Measurements from ENCODE around the gene RAPGEF1.

DNA sequence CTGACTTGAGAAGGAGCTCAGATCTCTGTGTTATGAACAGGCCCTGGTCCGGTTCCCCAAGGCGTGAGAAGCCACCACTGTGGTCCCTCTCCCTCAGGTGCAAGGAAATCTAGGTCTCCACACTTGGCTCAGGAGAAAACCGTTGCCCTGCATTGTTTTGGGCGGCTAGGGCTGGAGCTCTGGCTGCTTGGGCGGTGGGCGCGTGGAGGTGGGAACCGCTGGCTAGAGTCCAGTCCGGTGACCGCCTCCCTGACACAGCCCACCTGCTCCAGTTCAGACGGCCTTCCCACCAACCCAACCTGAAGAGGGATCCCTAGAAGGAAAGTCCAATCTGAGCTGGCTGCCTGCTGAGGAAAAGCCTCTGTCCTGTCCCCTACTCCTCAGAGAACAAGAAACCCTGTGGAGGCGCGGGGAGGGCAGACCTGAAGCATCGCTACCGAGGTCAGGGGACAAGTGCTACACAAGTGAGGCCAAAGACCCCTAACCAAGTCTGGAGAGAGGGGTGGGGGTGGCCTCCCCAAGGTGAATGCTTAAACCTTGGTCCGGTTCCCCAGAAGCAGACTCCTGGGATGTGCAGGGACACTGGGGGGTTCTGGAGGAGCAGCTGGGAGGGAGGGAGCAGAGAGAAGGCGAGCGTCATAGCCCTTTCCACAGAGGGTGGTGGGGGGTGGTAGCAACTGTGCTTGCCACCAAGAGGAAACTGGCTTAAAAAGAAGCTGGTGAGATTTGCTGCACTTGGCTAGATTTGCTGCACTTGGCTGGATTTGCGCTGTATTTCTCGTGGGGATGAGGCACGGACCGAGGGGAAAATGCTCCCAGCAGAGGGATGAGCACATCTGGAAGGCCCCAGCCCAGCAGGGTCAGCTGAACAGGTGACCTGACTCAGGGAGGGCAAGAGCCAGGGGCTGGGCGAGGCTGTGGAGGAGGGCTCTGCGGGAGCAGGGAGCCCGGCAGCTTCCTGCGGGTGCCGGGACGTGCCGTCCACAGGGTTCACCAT is 65.2 kb downstream of the RAPGEF1 start:
- TF ChIP-seq EZH2 (IDR thresholded peaks at IDR 0.05; ENCODE audit: low read length, unreplicated experiment) (no peak), EZH2phosphoT487 (IDR thresholded peaks at IDR 0.05; ENCODE audit: borderline replicate concordance, low read length) (no peak)
- TF ChIP-seq, protein P1, sequence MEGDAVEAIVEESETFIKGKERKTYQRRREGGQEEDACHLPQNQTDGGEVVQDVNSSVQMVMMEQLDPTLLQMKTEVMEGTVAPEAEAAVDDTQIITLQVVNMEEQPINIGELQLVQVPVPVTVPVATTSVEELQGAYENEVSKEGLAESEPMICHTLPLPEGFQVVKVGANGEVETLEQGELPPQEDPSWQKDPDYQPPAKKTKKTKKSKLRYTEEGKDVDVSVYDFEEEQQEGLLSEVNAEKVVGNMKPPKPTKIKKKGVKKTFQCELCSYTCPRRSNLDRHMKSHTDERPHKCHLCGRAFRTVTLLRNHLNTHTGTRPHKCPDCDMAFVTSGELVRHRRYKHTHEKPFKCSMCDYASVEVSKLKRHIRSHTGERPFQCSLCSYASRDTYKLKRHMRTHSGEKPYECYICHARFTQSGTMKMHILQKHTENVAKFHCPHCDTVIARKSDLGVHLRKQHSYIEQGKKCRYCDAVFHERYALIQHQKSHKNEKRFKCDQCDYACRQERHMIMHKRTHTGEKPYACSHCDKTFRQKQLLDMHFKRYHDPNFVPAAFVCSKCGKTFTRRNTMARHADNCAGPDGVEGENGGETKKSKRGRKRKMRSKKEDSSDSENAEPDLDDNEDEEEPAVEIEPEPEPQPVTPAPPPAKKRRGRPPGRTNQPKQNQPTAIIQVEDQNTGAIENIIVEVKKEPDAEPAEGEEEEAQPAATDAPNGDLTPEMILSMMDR (conservative IDR thresholded peaks at IDR 0.05; ENCODE audit: low read depth, low read length): no peak

Measured in PC-3 (cell line).